Endometrial microvascular endothelial cells (primary cell): ENCODE measurements around the gene MAN1C1. TPM values are rescaled to one million over a fixed set of nuclear protein-coding genes. Genes with fewer than 3 reads are reported as not detected.

ENCODE experiments used
- in situ Hi-C: cut with HindIII; loops from 2 replicates; pipeline ENCODE4 v1.10.0; 2017; ENCODE audit warnings: low sequenced_read_pairs, low pct_unique_long_range_greater_than_20kb; ENCODE audit errors: inconsistent ontology term
- total RNA-seq: library from RNA; depleted of rRNA; stranded (reverse); fragments of >200 nt; gene quantifications from one replicate; pipeline ENCODE4 v1.2.3, GENCODE V29; 2015; ENCODE audit errors: inconsistent ontology term

The MAN1C1 gene
- total RNA-seq, 1 donor from 2014 or later: not detected

DNA sequence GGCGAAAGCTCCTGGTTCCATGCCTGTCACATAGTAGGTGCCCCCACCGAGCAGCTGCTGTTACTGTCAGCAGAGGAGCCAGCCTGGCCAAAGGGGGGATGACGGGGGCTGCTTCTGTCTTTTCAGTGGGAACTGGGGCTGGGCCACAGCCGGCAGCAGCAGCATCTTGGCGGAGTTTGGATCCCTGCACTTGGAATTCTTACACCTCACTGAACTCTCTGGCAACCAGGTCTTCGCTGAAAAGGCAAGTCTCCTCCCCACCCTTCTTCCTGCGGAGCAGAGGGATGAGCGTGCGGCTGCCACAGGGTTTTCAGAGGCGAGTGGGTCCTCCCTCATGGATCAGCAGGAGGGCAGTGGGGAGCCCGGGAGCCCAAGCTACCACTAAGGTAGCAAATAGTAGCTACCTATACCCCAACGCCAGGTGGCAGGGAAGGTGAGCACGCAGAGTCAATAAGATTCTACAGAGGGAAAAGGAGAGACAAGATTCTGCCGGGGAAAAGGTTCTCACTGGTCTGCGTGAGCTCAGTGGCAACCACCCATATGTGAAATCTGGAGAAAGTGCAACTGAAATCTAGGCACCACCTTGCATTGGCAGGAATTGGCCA is 142.0 kb downstream of the MAN1C1 start:
- in situ Hi-C loops: no loop called here

GRCh38 chr1:25760122-25760719 is 143.6 kb downstream of the MAN1C1 start:
- in situ Hi-C loops: no loop called here

DNA sequence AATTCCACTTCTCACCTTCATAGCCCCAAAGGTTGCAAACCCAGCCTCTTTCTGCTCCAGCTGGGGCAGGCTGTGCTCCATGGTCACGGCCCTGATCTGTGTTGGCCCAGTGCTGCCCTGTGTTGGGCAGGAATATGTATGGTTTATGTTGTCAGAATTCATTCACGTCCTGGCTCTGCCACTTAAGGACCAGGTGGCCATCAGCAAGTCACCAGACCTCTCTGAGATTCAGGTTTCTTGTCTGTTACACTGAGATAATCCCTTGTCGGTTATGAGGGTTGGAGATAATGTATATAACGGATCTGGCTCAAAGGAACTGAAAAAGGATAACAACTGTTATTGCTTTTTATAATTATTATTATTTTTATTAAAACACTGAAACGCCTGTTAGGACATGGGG is 144.3 kb downstream of the MAN1C1 start:
- in situ Hi-C loops: no loop called here

- in situ Hi-C loops: no loop called here
Observed at GRCh38 chr1:25763493-25763892, 146.9 kb downstream of the MAN1C1 start.

DNA sequence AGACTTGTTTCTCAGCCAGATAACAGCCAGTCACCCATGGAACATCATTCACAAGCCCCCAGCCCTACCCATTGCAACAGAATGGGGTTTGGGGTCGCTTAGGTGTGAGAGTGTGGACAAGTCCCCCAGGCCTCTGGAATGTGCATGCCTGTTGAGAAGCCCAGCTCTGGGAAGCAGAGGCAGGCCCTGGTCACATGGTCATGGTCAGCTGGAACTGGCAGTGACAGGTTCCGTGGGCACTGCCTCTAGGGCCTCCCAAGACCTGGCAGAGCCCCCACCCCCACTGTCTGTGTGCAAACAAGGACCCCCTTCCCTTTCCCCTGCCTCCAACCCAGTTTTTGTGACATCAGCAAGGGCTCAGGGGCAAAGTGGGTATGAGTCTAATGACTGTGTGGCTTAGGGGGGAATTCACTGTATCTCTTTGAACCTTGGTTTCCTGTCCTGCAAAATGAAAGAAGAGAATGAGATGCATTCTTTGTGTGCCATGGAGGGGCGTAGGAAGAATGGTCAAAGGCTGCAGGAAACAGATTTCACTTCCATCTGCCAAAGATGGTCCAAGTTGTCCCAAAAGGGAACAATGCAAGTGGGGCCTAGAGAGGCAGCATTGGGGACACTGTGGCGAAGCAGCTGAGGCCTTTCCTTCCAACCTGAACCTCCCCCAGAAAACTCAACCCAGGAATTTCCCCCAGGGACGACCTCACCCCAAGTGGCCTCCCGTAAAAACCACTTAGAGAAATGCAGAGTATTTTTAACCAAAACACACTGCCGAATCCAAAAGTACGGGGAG is 148.7 kb downstream of the MAN1C1 start:
- in situ Hi-C loops: no loop called here

DNA sequence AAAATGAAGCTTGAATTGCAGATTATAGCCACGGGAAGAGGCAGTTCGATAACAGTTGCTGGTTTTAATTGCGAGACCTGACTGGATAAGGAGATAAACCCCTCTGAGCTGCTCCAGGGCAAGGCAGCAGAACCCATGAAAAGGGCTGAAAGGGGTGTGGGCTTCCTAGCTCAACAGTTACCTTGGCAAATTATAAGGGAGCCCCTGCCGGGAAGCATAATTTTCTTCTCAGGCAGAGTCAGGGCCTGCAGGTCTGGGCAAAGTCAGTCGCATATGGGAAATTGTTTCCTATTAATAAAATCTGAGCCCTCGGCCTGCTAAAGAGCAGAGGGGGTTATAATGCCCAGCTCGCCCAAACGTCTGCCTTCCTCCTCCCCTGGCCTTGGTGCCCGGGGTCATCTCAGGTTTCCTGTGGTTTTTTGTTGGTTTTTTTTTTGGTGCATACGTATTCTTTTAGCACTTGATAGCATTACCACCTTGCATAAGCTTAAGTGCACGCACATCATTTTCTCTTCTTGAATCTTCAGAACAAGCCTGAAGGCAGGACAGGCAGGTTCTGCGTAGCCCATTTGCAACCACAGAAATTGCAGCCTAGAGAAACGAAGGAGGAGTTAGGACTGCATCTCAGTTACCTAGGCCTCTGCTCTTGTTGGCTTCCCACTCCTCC is 149.5 kb downstream of the MAN1C1 start:
- in situ Hi-C loops: no loop called here

DNA sequence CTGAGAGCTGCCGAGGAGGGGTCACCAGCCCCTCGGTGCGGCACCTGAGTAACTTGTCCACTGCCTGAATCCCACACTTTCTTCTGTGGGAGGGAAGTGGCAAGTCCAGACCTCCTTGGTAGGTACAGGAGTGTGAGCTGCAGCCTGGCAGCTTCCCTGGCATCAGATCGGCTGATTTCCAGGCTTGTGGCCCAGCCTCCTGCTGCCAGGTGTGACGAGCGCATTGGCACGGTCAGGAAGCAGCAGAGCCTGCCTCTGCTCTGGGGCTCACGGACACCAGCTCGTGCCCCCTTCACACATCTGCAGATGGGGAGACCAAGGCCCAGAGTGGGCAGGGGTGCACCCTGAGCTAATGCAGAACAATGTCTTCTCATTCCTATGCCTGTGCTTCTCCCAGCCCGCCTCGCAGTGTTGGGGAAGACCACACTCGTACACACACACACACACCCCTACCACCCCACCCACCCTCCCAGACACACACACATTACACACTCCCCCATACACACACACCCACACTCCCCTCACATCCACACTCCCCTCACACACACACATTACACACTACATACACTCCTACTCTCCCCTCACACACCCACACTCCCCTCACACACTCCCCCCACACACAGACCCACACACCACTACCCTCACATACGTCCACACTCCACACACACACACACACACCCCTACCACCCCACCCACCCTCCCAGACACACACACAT is 150.3 kb downstream of the MAN1C1 start:
- in situ Hi-C loops: no loop called here

DNA sequence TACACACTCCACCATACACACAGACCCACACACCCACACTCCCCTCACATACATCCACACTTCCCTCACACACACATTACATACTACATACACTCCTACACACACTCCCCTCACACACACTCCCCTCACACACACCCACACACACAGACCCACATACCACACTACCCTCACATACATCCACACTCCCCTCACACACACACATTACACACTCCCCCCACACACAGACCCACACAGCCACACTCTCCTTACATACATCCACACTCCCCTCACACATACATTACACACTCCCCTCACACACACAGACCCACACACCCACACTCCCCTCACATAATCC is 150.8 kb downstream of the MAN1C1 start:
- in situ Hi-C loops: no loop called here

GRCh38 chr1:25768999-25769398 is 152.4 kb downstream of the MAN1C1 start:
- in situ Hi-C loops: no loop called here

DNA sequence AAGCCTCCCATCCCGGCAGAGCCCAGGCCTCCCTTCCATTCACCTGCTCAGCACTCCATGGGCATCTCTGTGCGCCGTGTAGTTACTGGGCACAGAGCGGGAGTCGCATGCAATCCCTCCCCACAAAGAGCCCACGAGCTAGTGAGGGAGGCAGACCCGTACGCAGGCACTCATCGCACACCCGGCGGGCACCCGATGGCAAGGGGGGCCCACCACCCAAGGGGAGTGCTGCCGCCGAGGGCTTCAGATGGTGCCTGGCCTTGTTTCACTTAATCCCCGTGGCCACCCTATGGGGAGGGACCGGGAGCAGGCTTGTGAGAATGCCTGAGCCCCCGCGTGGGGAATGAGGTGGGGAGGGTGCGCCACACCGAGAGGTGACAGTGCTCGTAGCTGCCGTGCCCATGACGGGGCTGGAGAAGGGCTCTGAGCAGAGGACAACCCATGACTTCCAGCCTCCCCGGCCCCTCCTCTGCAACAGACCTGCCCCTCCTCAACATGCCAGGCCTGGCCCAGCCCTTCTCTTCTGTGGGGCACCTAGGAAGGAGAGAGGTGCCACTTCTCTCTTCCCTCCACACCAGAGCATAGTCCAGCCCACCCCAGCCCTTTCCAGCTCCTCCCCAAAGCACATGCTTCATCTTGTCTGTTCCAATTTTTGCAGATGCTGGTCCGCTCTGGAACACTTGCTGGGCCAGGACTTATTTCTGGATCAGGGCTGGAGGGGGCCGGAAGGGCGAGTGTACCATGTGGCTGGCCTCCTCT is 153.2 kb downstream of the MAN1C1 start:
- in situ Hi-C loops: no loop called here

DNA sequence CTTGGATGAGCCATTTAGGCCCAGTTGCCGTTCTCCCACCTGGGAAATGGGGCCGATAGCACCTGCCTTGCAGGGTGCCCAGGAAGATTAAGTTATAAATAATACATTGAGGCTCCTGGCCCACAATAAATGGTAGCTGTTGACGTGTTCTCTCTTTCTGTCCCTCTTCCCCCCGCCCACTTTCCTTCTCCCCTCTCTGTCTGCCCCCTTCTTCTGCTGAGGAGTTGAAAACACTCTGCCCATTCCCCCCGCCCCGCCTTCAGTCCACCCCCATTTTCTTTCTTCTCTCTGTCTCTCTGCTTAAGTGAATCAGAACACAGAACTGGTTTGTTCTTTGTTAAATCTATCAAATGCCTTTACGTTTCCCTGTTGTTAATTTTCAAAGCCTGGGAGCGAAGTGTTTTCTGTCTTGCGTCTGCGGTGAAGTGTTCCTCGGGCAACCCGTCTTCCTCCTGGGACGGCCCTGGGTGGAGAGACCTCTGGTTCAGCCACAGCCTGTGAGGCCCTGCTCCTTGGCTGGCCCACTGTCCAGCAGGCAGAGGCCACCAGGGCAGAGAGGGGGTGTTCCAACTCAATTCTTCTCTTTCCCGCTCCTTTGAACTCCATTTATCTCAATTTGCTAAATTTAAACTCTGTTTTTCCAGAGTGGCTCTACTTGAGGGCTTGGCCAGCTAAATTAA is 154.1 kb downstream of the MAN1C1 start:
- in situ Hi-C loops: no loop called here

DNA sequence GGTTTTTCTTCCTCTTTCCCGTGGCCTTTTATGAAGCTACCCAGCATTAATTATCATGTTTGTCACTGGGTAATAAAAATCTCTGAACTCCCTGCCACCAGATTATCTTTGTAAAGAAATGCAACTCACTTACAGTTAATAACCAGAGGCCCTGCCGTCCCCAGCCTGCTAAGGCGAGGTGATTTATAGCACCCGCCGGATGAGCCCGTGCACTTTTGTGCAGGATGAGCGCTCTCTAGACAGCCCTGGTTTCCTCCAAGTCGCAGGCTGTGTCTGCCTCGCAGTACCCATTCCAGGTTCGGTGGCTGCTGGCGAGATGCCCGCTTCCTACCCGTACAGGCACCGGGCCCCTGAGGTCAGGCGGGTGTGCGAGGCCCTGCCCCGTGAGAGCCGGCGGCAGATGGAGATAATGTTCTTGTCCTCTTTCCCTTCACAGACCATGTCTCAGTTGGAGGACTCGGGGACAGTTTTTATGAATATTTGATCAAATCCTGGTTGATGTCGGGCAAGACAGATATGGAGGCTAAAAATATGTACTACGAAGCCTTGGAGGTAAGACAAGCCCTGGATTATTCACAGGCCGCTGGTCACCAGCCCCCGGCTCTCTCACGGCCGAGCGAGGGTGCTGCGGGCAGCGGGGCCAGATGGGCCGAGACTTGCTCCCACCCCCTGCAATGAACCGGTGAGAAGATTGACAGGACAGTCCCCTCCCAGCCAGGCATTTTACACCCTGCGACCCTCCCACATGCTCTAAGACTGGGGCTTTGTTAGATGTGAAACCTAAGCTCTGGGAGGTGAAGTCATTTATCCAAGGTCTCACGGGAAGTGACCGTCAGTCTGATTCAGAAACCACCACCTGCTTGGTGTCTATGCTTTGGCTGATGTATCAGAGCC is 154.9 kb downstream of the MAN1C1 start:
- in situ Hi-C loops: no loop called here

DNA sequence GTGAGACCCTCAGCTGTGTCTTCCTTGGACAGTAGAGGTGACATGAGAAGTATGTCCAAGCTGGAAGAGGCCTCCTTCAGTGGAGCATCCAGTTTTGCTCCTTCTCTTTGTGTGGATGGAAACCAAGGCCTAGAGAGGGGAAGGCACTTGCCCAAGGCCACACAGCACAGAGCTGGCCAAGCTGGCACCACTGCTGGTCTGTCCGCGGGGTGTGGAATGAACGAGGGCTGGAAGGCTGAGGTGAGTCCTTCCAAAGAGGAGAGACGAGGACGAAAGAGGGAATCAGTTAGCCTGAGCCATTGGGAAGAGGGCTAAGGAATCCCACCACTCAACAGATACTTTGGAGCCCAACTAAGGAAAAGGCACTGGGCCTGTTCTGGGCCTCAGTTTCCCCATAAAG is 155.6 kb downstream of the MAN1C1 start:
- in situ Hi-C loops: no loop called here

- in situ Hi-C loops: no loop called here
Observed at GRCh38 chr1:25772692-25773245, 156.2 kb downstream of the MAN1C1 start.

DNA sequence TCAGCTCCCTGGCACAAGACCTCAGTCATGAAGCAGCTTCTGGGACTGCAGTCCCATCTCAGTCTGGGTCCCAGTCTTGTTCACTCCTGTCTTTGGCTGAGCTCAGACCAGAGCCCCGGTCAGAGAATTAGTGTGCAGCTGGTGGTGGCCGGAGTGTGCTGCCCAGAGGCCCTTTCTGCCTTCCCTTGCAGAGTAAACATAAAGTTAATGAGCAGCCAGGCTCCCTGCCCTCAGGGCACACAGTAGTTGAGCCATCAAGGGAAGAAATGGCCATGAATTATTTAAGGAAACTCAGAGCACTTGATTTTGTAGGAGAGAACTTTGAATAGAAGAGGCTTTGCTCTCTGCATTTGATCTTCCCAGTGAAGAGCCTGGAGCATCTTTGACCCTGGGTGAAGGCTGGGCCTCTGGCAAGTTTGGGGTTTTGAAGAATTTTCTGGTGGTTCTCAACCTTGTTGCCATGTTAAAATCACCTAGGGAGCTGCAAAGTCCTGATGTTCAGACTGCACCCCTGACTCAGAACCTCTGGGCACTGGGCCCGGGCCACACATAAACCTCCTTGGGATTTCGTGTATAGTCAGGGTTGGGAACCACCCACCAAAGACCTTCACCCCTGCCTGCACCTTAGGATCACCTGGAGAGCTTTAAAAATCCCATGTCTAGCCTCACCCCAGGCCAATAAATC is 157.0 kb downstream of the MAN1C1 start:
- in situ Hi-C loops: no loop called here

GRCh38 chr1:25774206-25774803 is 157.7 kb downstream of the MAN1C1 start:
- in situ Hi-C loops: no loop called here
